C1 segment of cervical spinal cord (tissue), 14 donors: ENCODE results near the gene RUNX2.
"Not testable (repeated sequence)": the region's sequence is repeated elsewhere in the genome, so short reads cannot be mapped to it uniquely, and the experiment has no call there.

Source experiments
- DNase-seq, 14 donors: peaks; one replicate each; lab custom pipeline; 2025; lab: John Stamatoyannopoulos, UW

The RUNX2 gene

GRCh38 chr6:45668705-45669104 lies 340.6 kb downstream of the RUNX2 start:
- no peak for DNase-seq

GRCh38 chr6:45673167-45673566 lies 345.0 kb downstream of the RUNX2 start:
- not testable (repeated sequence) for DNase-seq

- DNase-seq: not testable (repeated sequence)
Measured at GRCh38 chr6:45675166-45675565, 347.0 kb downstream of the RUNX2 start.

- DNase-seq: no peak
Measured at GRCh38 chr6:45675634-45676033, 347.5 kb downstream of the RUNX2 start.

- no peak for DNase-seq
Measured at GRCh38 chr6:45676380-45676779, 348.2 kb downstream of the RUNX2 start.

- peak in 7 of 14 donors; percentile 21 to 55 (median 35) for DNase-seq
Measured at GRCh38 chr6:45677381-45678284, 349.5 kb downstream of the RUNX2 start.

- DNase-seq: peak in 1 of 14 donors; percentile 11
Measured at GRCh38 chr6:45678285-45678607, 350.1 kb downstream of the RUNX2 start.

GRCh38 chr6:45679163-45679562 lies 351.0 kb downstream of the RUNX2 start:
- no peak for DNase-seq

GRCh38 chr6:45679631-45680030 lies 351.5 kb downstream of the RUNX2 start:
- no peak for DNase-seq

GRCh38 chr6:45681860-45682511 lies 353.9 kb downstream of the RUNX2 start:
- DNase-seq: no peak

- no peak for DNase-seq
Measured at GRCh38 chr6:45684476-45684875, 356.3 kb downstream of the RUNX2 start.

GRCh38 chr6:45685076-45685475 lies 356.9 kb downstream of the RUNX2 start:
- DNase-seq: no peak

- no peak for DNase-seq
Measured at GRCh38 chr6:45686841-45687569, 358.9 kb downstream of the RUNX2 start.

- DNase-seq: no peak
Measured at GRCh38 chr6:45687570-45687969, 359.4 kb downstream of the RUNX2 start.

- no peak for DNase-seq
Measured at GRCh38 chr6:45688180-45688579, 360.1 kb downstream of the RUNX2 start.

GRCh38 chr6:45689926-45690615 lies 361.9 kb downstream of the RUNX2 start:
- DNase-seq: no peak

- no peak for DNase-seq
Measured at GRCh38 chr6:45690846-45691245, 362.7 kb downstream of the RUNX2 start.

- DNase-seq: no peak
Measured at GRCh38 chr6:45691426-45691825, 363.3 kb downstream of the RUNX2 start.

GRCh38 chr6:45692021-45692420 lies 363.9 kb downstream of the RUNX2 start:
- DNase-seq: no peak

- DNase-seq: no peak
Measured at GRCh38 chr6:45696738-45697137, 368.6 kb downstream of the RUNX2 start.

GRCh38 chr6:45697605-45698004 lies 369.5 kb downstream of the RUNX2 start:
- no peak for DNase-seq

GRCh38 chr6:45698046-45698445 lies 369.9 kb downstream of the RUNX2 start:
- DNase-seq: no peak
